ENCODE measurements around the gene TRAPPC10. TPM values are rescaled to one million over a fixed set of nuclear protein-coding genes. Genes with fewer than 3 reads are reported as not detected.
A peak's percentile ranks its signal among the peaks of the same experiment; 100 is the strongest.

TRAPPC10 gene
- total and polyA plus RNA-seq, 2 donors (not counting 1 experiment from before 2014, with no cell fraction given), result 61.7 to 145 TPM

GRCh38 chr21:43975469-43976098, 36.5 kb upstream of the TRAPPC10 start:
- Mint-ChIP-seq H3K27ac (no peak overlapping the region), H3K27me3 (no peaks in the 10 kb centered on the region), H3K4me1 (peaks cover 8% of the 10 kb centered on the region), H3K9me3 (ENCODE audit: insufficient read depth) (no peaks in the 10 kb centered on the region), H3K4me3 (no peak overlapping the region)
- Histone ChIP-seq H3K4me1 (ENCODE audit: control insufficient read depth in 2 of 2, insufficient read depth in 2 of 2, low read length in 2 of 2) (peaks cover 0 to 6% of the 10 kb centered on the region in 2 donors), H3K36me3 (replicated peaks in 1 of 2; ENCODE audit: control extremely low read depth in 1 of 2, control insufficient read depth in 1 of 2, extremely low read depth in 1 of 2, insufficient read depth in 2 of 2, low read length in 1 of 2) (peaks cover 0 to 19% of the 10 kb centered on the region in 2 experiments), H3K27me3 (replicated peaks in 1 of 4; ENCODE audit: control extremely low read depth in 1 of 4, control insufficient read depth in 3 of 4, insufficient read depth in 4 of 4, low read length in 3 of 4) (no peaks in the 10 kb centered on the region), H2AFZ (ENCODE audit: insufficient read depth, low read depth, low read length, poor library complexity, severe bottlenecking) (no peak overlapping the region), H3K9ac (ENCODE audit: low read length) (no peak overlapping the region), H3K79me2 (ENCODE audit: control insufficient read depth, insufficient read depth, low read length) (no peaks in the 10 kb centered on the region), H3K27ac (ENCODE audit: low read length in 2 of 2) (no peak overlapping the region), H3K4me3 (ENCODE audit: control extremely low read depth in 1 of 5, extremely low read depth in 1 of 5, insufficient read depth in 1 of 5, low read depth in 2 of 5, low read length in 4 of 5) (no peak overlapping the region), H4K20me1 (ENCODE audit: control insufficient read depth, insufficient read depth, low read length, poor library complexity, severe bottlenecking) (no peaks in the 10 kb centered on the region), H3K9me3 (ENCODE audit: control extremely low read depth in 1 of 3, control insufficient read depth in 2 of 3, insufficient read depth in 1 of 3, low read length in 2 of 3) (no peaks in the 10 kb centered on the region), H3K4me2 (replicated peaks; ENCODE audit: low read depth, low read length, poor library complexity, severe bottlenecking) (peak overlapping the region; percentile 4)
- POLR2A ChIA-PET, result interaction anchor here (0.8 kb wide), 1 partner anchor 224 kb away, joined by 3 read pairs; no protein-coding TSS in a partner anchor
- CTCF ChIA-PET, result interaction anchor here (0.5 to 4.0 kb wide), 25 partner anchors 13 to 1757 kb away, joined by 3 to 46 read pairs (median 4); partner anchors contain the start of gene ABCG1
- peak; percentile 83 for DNase-seq
- peak; percentile 93 for TF ChIP-seq CTCF (IDR thresholded peaks at IDR 0.05)
- no peak for TF ChIP-seq EZH2 (IDR thresholded peaks at IDR 0.05; ENCODE audit: borderline replicate concordance, insufficient read depth, low read depth, low read length, poor library complexity, severe bottlenecking)
- 29% methylated on average over 16 of the region's 24 CpGs for WGBS (ENCODE audit: insufficient coverage)
- intact Hi-C loops (cut with micrococcal nuclease), result loop anchor here (1.0 kb wide), 2 partner anchors 165 to 186 kb away; partner anchors contain the start of gene RRP1
- ATAC-seq (ENCODE audit: low read depth), result peak; percentile 97

- ChIA-PET POLR2A (no interaction called here), CTCF (interaction anchor here (0.6 to 4.0 kb wide), 6 partner anchors 38 to 1145 kb away, joined by 3 to 46 read pairs (median 5); no protein-coding TSS in a partner anchor)
- peaks cover 8% of the 10 kb centered on the region for H3K4me1 Mint-ChIP-seq
- no peak overlapping the region for H3K27ac Mint-ChIP-seq
- no peaks in the 10 kb centered on the region for H3K79me2 ChIP-seq (ENCODE audit: control insufficient read depth, insufficient read depth, low read length)
- no peak overlapping the region for H2AFZ ChIP-seq (ENCODE audit: insufficient read depth, low read depth, low read length, poor library complexity, severe bottlenecking)
- H3K27me3 ChIP-seq (replicated peaks in 1 of 4; ENCODE audit: control extremely low read depth in 1 of 4, control insufficient read depth in 3 of 4, insufficient read depth in 4 of 4, low read length in 3 of 4), result no peaks in the 10 kb centered on the region
- ATAC-seq (ENCODE audit: low read depth), result no peak
- intact Hi-C loops (cut with micrococcal nuclease), result no loop called here
- H3K9ac ChIP-seq (ENCODE audit: low read length), result no peak overlapping the region
- H3K4me2 ChIP-seq (replicated peaks; ENCODE audit: low read depth, low read length, poor library complexity, severe bottlenecking), result no peak overlapping the region
- H3K9me3 Mint-ChIP-seq (ENCODE audit: insufficient read depth), result no peaks in the 10 kb centered on the region
- H3K9me3 ChIP-seq (ENCODE audit: control extremely low read depth in 1 of 3, control insufficient read depth in 2 of 3, insufficient read depth in 1 of 3, low read length in 2 of 3), result no peaks in the 10 kb centered on the region
- H3K4me3 ChIP-seq (ENCODE audit: control extremely low read depth in 1 of 5, extremely low read depth in 1 of 5, insufficient read depth in 1 of 5, low read depth in 2 of 5, low read length in 4 of 5), result no peak overlapping the region
- no peak overlapping the region for H3K27ac ChIP-seq (ENCODE audit: low read length in 2 of 2)
- H3K4me1 ChIP-seq (ENCODE audit: control insufficient read depth in 2 of 2, insufficient read depth in 2 of 2, low read length in 2 of 2), result peaks cover 0 to 6% of the 10 kb centered on the region in 2 donors
- H3K36me3 ChIP-seq (replicated peaks in 1 of 2; ENCODE audit: control extremely low read depth in 1 of 2, control insufficient read depth in 1 of 2, extremely low read depth in 1 of 2, insufficient read depth in 2 of 2, low read length in 1 of 2), result peaks cover 0 to 16% of the 10 kb centered on the region in 2 experiments
- 90% methylated on average over 2 of the region's 9 CpGs for WGBS (ENCODE audit: insufficient coverage)
- no peaks in the 10 kb centered on the region for H4K20me1 ChIP-seq (ENCODE audit: control insufficient read depth, insufficient read depth, low read length, poor library complexity, severe bottlenecking)
- H3K27me3 Mint-ChIP-seq, result no peaks in the 10 kb centered on the region
- H3K4me3 Mint-ChIP-seq, result no peak overlapping the region
- no peak for DNase-seq
- no peak for TF ChIP-seq EZH2 (IDR thresholded peaks at IDR 0.05; ENCODE audit: borderline replicate concordance, insufficient read depth, low read depth, low read length, poor library complexity, severe bottlenecking)
- TF ChIP-seq CTCF (IDR thresholded peaks at IDR 0.05), result no peak
Measured at GRCh38 chr21:43976661-43977060, 35.4 kb upstream of the TRAPPC10 start.
